Activated naive CD8-positive, alpha-beta T cell treated with anti-CD3 and anti-CD28 coated beads, Interleukin-2, amount 50 U/mL, for 24 hours (primary cell): Measurements from ENCODE around the gene POU2AF1.
"Not testable (repeated sequence)": the region's sequence is repeated elsewhere in the genome, so short reads cannot be mapped to it uniquely, and the experiment has no call there.

Experiments used
- ATAC-seq: fragments of 150-1000 bp; cut with Tn5 transposase; one replicate; pipeline ENCODE4 v1.10.0; 2021
- DNase-seq: peaks from one replicate; pipeline ENCODE4 v3.0.0; 2021
- H3K27ac Mint-ChIP-seq: one replicate; pipeline ENCODE4 v1.8.0; 2021; ENCODE audit warnings: mild to moderate bottlenecking, mixed read lengths
- H3K27me3 Mint-ChIP-seq: one replicate; pipeline ENCODE4 v1.8.0; 2021; ENCODE audit warnings: mixed read lengths
- H3K36me3 Mint-ChIP-seq: one replicate; pipeline ENCODE4 v1.8.0; 2021; ENCODE audit warnings: low read depth, mixed read lengths
- H3K4me1 Mint-ChIP-seq: one replicate; pipeline ENCODE4 v1.8.0; 2021; ENCODE audit warnings: mixed read lengths
- H3K4me3 Mint-ChIP-seq: one replicate; pipeline ENCODE4 v1.8.0; 2021; ENCODE audit warnings: mild to moderate bottlenecking, moderate library complexity, mixed read lengths
- H3K9me3 Mint-ChIP-seq: one replicate; pipeline ENCODE4 v1.8.0; 2021; ENCODE audit warnings: mixed read lengths

Gene POU2AF1

DNA sequence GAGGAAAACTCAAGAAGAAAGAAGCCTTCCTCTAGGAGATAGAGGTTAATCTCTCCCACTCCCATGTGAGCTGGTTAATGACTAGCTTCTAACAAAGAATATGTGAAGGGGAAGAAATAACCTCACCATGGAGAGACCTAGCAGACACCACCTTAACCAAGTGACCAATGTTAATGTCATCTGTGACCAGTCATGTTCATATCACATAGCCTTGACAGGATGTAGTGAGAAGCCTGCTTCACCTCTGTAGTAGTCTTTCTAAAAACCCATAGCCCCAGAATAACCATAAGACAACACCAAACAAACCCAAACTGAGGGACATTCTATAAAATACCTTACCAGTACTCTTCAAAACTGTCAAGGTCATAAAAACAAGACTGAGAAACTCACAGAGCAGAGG lies 21.5 kb upstream of the POU2AF1 start:
- Mint-ChIP-seq H3K4me1 (peaks cover 41% of the 10 kb centered on the region), H3K4me3 (no peak overlapping the region), H3K27ac (peak overlapping the region; percentile 36)

DNA sequence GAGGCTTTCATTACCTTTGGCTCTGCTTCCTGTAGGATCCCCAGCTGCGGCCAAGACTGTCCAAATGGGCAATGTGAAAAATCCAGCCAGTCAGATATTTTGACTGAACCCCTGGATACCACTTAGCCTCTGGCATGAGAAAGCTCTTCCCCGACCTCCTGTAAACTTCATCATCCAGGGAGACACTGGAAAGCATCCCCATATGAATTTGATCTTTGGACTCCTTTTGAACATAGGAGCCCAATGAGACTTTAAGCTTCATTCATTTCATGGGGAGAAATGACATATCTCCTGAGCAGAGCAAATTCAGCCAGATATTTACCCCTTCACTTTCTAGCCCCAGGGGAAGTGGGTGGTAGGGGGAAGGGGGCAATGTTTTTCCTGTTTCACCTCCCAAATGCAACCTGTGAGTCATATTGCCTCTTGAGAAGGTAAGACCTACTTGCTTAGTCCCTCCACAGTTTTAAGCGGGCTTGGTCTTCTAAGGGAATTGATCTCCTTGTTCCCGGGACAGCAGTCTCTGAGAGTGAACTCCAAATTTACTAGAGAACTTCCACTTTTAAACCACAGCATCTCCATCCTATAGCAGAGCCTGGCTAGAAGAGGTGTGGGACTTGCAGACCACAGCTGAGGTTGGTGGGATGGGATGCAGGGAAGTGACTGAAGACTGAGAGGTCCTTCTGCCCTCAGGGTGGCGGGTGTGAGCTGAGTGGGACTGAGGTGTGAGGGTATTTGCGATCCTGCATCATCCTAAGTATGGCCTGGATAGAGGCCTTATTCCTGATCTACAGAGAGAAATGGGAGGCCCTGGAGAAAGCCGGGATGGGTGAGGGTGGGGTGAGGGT lies 20.3 kb upstream of the POU2AF1 start:
- peak; percentile 17 for ATAC-seq
- H3K4me1 Mint-ChIP-seq: peaks cover 49% of the 10 kb centered on the region
- no peak overlapping the region for H3K4me3 Mint-ChIP-seq

More for the DNA sequence above, 21.5 kb upstream of the POU2AF1 start:
- Mint-ChIP-seq H3K9me3 (peaks cover 13% of the 10 kb centered on the region), H3K27me3 (no peaks in the 10 kb centered on the region), H3K36me3 (peaks cover 3% of the 10 kb centered on the region)
- DNase-seq: no peak
- ATAC-seq: peak; percentile 77

DNA sequence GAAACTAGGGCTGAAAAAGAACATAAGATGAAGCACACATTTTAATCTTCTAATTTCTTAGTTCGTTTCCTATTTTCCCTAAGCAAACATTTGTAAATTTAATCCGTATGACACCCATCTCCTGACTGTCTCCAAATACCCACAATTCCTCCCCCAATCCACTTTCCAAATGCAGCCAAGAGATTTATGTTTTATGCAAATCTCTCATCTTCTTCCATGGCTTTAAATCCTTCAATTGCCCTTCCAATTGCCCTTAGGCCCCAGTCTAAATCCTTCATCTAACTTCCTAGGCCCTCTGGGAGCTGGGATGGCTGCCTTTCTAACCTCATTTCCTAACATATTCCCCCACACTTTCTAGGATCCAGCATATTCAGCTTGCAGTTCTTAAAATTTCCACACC lies 18.0 kb upstream of the POU2AF1 start:
- H3K36me3 Mint-ChIP-seq: no peaks in the 10 kb centered on the region
- H3K4me3 Mint-ChIP-seq: no peak overlapping the region
- H3K9me3 Mint-ChIP-seq: no peaks in the 10 kb centered on the region
- no peak for DNase-seq
- no peak for ATAC-seq
- H3K4me1 Mint-ChIP-seq: peaks cover 64% of the 10 kb centered on the region
- H3K27me3 Mint-ChIP-seq: no peaks in the 10 kb centered on the region
- no peak overlapping the region for H3K27ac Mint-ChIP-seq

More for the DNA sequence above, 20.3 kb upstream of the POU2AF1 start:
- H3K27ac Mint-ChIP-seq: peak overlapping the region; percentile 63
- no peaks in the 10 kb centered on the region for H3K27me3 Mint-ChIP-seq
- H3K36me3 Mint-ChIP-seq: peaks cover 3% of the 10 kb centered on the region
- peaks cover 9% of the 10 kb centered on the region for H3K9me3 Mint-ChIP-seq
- DNase-seq: no peak

DNA sequence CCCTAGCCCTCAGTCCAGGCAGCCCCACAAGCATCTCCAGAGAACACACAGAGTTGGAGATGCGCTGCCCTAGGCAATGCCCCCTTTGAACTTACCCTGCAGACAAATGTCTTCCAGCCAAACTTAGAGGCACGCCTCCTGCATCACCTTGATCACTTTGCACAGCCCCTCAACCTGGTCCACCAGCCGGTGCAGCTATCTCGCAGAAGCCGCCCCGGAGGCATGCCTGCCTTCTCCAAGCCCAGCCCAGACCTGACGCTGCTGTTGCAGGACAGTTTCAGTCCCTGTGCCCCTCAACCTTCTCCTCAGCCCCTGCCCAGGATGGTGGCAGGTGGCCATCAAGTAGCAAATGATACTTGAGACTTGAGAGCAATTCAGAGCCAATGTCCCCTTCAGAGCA lies 16.7 kb upstream of the POU2AF1 start:
- Mint-ChIP-seq H3K4me1 (peaks cover 63% of the 10 kb centered on the region), H3K36me3 (no peaks in the 10 kb centered on the region), H3K9me3 (no peaks in the 10 kb centered on the region), H3K27me3 (no peaks in the 10 kb centered on the region), H3K4me3 (no peak overlapping the region), H3K27ac (no peak overlapping the region)
- ATAC-seq (no peak), DNase-seq (no peak)

DNA sequence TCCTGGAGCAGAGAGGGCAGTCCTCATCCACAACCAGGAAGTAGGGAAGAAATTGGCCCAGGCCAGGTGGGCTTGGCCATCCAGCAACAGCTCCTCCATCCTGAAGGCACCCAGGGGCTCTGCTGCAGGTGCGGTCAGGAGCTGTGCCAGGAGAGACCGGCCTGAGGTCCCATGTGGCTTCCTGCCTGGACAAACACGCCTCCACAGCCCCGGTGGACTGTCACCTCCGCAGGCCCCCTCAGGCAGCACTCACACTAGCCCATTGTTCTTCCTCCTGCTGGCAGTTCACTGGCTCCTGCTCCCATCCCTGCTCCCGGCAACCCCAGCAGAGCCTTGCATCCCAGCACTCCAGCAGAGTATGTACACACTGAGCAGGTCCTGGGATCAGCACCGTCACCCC lies 16.0 kb upstream of the POU2AF1 start:
- ATAC-seq (no peak), DNase-seq (no peak)
- no peak overlapping the region for H3K4me3 Mint-ChIP-seq
- H3K9me3 Mint-ChIP-seq: no peaks in the 10 kb centered on the region
- peaks cover 62% of the 10 kb centered on the region for H3K4me1 Mint-ChIP-seq
- no peaks in the 10 kb centered on the region for H3K27me3 Mint-ChIP-seq
- H3K36me3 Mint-ChIP-seq: no peaks in the 10 kb centered on the region
- no peak overlapping the region for H3K27ac Mint-ChIP-seq

DNA sequence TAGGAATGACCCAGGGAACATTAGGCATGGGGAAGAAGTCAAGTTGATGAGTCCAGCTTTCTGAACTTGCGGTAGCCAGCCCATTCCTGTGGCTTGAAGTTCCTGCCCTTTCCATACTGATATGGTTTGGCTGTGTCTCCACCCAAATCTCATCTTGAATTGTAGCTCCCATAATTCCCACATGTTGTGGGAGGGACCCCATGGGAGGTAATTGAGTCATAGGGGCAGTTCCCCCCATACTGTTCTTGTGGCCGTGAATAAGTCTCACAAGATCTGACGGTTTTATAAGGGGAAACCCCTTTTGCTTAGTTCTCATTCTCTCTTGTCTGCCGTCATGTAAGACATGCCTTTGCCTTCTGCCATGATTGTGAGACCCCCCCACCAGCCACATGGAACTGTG lies 15.1 kb upstream of the POU2AF1 start:
- Mint-ChIP-seq H3K4me1 (peaks cover 54% of the 10 kb centered on the region), H3K27ac (peak overlapping the region; percentile 70)
- H3K36me3 Mint-ChIP-seq, H3K27me3 Mint-ChIP-seq, H3K9me3 Mint-ChIP-seq, H3K4me3 Mint-ChIP-seq: not testable (repeated sequence)
- peak; percentile 31 for DNase-seq
- ATAC-seq: peak; percentile 60

DNA sequence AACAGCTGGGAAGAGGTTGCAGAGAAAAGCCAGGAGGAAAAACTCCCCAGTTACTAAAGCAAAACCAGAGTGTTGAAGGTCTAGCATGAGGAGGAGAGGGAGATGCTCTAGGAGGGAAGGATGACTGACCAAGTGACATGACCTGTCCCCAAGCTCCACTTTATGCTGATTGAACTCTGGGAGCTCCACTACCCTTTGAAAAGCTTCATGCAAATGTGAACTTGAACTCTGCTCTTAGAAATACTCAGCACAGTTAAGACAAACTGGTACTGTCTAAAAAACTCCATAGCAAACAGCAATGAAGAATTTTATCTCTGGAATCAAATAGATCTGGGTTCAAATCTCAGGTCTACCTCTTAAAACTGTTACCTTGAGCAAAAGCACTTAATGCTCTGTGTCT lies 14.5 kb upstream of the POU2AF1 start:
- Mint-ChIP-seq H3K4me1 (peaks cover 54% of the 10 kb centered on the region), H3K4me3 (no peak overlapping the region), H3K27ac (no peak overlapping the region), H3K36me3 (no peaks in the 10 kb centered on the region), H3K27me3 (no peaks in the 10 kb centered on the region), H3K9me3 (no peaks in the 10 kb centered on the region)
- DNase-seq (no peak), ATAC-seq (no peak)

DNA sequence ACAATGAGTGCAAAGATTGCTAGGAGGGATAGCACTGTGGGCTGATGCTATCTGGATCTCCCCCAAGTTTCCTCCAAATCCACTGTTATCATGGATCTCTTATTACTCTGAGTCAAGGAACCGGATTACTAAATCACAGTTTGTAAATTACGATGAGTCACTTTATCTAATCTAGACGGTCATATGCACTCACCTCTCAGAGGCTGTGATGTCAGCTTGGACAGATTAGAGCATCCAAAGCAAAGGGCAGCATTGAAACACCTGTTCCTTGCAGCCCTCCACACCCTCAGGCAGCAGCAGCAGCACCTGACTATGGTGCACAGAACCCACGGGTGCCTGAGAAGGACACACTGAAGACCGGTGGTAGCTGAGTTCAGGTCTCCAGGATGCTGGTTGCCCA lies 14.0 kb upstream of the POU2AF1 start:
- no peak overlapping the region for H3K27ac Mint-ChIP-seq
- no peaks in the 10 kb centered on the region for H3K36me3 Mint-ChIP-seq
- peaks cover 54% of the 10 kb centered on the region for H3K4me1 Mint-ChIP-seq
- no peak overlapping the region for H3K4me3 Mint-ChIP-seq
- no peaks in the 10 kb centered on the region for H3K27me3 Mint-ChIP-seq
- peak; percentile 4 for ATAC-seq
- DNase-seq: no peak
- no peaks in the 10 kb centered on the region for H3K9me3 Mint-ChIP-seq

DNA sequence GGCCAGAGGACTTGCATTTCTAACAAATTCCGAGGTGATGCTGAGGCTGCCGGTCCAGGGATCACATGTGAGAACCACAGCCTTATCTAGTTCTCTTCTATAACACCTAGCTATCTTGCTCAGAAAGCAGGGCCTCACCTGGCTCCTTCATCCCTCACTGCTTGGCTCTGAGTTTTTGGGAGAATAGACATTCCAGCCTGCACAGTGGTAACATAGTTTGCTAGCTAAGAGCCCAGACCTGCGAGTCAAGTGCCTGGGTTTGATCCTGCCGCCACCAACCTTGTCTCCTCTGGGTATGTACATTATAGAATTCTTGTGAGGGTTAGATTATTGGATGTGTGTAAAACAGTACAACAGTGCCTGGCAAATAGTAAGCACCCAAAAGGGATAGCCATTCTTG lies 13.5 kb upstream of the POU2AF1 start:
- H3K27ac Mint-ChIP-seq: no peak overlapping the region
- no peaks in the 10 kb centered on the region for H3K9me3 Mint-ChIP-seq
- H3K27me3 Mint-ChIP-seq: no peaks in the 10 kb centered on the region
- DNase-seq (no peak), ATAC-seq (no peak)
- H3K36me3 Mint-ChIP-seq: no peaks in the 10 kb centered on the region
- H3K4me1 Mint-ChIP-seq: peaks cover 50% of the 10 kb centered on the region
- no peak overlapping the region for H3K4me3 Mint-ChIP-seq

DNA sequence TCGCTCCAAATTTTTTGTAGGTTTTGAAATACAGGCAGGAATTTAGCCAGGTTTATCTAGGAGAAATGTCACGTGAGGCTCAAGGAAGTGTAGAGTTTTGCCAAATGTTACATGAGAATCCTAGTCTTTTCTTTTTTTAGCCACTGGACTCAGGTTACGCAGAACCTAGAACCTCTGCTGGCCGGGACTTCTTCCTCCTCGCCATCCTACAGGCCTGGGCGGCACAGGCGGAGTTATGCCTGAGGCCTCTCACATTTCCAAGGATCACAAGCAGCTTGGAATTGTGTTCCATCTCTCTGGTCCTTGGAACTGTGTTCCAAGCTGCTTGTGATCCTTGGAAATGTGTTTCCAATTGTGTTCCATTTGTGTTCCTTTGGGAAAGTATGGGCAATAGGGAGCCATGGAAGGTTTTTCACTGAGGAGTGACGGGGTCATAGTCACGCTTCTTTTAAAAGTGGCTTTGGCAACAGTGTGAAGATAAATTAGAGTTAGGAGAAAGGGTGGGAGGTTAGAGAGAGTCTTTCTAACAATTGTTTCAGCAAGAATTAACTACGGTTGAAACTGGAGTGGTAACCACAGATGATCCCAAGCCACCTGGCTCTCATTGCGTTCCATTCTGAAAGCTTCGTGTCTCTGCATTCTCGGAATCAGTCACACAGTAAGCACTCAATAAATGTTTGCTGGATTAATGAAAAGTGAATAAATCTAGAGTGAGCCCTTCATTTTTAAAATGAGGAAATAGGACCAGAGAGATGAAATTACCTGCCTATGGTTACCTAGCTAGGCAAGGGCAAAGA lies 12.5 kb upstream of the POU2AF1 start:
- no peak overlapping the region for H3K4me3 Mint-ChIP-seq
- no peak for ATAC-seq
- no peak overlapping the region for H3K27ac Mint-ChIP-seq
- DNase-seq: no peak
- H3K9me3 Mint-ChIP-seq: no peaks in the 10 kb centered on the region
- no peaks in the 10 kb centered on the region for H3K36me3 Mint-ChIP-seq
- H3K27me3 Mint-ChIP-seq: no peaks in the 10 kb centered on the region
- H3K4me1 Mint-ChIP-seq: peaks cover 44% of the 10 kb centered on the region

DNA sequence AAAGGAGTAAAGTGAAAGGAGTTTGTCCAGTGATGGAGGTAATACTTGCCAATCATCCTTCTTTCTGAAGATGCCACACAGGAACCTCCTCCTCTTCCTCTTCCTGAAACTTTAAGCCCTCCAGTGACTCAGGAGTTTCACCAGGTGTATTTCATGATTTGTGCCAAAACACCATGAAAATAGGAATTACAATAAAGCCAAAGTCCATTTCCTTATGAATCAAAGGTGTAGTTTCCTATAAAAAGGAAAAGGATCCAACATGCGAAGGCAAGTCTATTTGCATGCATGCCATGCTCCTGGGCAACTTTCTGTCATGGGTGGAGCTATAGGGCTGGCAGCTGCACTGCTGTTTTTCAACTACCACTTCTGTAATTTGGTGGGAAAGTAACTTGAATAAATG lies 9.8 kb upstream of the POU2AF1 start:
- ATAC-seq: no peak
- Mint-ChIP-seq H3K36me3 (peaks cover 1% of the 10 kb centered on the region), H3K27ac (no peak overlapping the region)

DNA sequence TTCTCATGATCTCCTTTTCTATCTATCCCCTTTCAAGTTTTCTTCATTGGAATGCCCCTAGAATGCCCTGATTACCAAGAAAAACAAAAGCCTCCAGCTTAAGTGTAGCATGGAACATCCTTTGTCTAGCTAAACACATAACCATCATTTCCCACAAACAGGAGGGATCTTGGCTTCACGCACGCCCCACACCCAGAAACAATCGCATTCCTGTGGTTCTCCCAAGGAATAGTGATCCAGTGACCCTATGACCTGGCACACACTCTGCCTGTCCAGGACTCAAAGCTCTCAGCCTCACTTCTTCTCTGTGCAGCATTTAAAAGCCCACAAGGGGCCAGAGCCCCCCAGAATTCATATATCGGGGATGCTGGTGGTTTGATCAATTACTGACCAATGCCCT lies 9.3 kb upstream of the POU2AF1 start:
- peaks cover 26% of the 10 kb centered on the region for H3K4me1 Mint-ChIP-seq
- no peaks in the 10 kb centered on the region for H3K27me3 Mint-ChIP-seq
- ATAC-seq (no peak), DNase-seq (no peak)
- no peaks in the 10 kb centered on the region for H3K9me3 Mint-ChIP-seq
- no peak overlapping the region for H3K27ac Mint-ChIP-seq
- no peak overlapping the region for H3K4me3 Mint-ChIP-seq
- peaks cover 1% of the 10 kb centered on the region for H3K36me3 Mint-ChIP-seq

More for the DNA sequence above, 9.8 kb upstream of the POU2AF1 start:
- H3K4me1 Mint-ChIP-seq: peaks cover 30% of the 10 kb centered on the region
- H3K27me3 Mint-ChIP-seq: no peaks in the 10 kb centered on the region
- DNase-seq: no peak
- no peaks in the 10 kb centered on the region for H3K9me3 Mint-ChIP-seq
- H3K4me3 Mint-ChIP-seq: no peak overlapping the region

DNA sequence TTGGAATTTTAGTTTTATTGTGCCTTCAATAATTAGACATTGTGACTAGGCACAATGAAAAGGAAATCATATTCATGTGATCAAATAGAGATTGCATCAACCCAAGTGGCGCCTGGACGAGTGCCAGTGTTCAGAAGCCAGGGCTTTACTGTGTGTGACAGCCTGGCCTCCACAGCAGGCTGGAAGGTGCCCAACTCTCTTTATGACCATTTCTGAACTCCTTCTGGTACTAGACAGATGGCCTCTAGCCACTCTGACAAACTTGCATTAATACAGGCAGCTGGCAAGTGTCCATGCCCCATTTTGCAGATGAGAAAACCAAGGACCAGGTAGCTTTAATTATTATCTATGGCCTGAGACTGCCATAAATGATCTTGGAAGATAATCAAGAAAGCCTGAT lies 8.3 kb upstream of the POU2AF1 start:
- Mint-ChIP-seq H3K9me3 (no peaks in the 10 kb centered on the region), H3K4me3 (no peak overlapping the region), H3K36me3 (peaks cover 1% of the 10 kb centered on the region), H3K27me3 (no peaks in the 10 kb centered on the region), H3K4me1 (peaks cover 27% of the 10 kb centered on the region), H3K27ac (no peak overlapping the region)
- ATAC-seq (no peak), DNase-seq (no peak)

DNA sequence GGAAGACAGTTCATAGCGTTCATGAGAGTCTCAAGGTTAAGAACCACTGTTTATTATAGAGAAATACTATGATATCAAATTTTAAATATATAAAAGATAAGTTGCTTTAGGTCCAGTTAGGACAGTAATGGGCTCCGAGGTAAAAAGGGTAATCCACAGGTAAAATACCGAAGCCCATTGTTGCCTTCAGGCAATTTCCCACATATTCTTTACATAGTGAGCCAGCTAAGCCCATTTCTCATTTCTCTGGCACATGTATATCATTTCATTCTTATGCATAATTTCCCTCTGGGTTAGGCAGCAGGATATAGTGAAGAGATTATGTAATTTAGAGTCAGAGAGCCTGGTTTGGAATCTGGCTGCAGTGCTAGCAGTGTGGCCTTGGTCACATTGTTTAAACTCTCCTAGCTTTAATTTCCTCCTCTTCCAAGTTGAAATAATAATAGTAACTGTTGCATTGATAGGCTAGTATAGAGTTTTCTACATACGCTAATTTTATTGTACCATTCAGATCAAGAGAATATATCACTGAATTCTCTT lies 7.6 kb upstream of the POU2AF1 start:
- H3K9me3 Mint-ChIP-seq: no peaks in the 10 kb centered on the region
- ATAC-seq (no peak), DNase-seq (no peak)
- H3K27me3 Mint-ChIP-seq: no peaks in the 10 kb centered on the region
- H3K36me3 Mint-ChIP-seq: peaks cover 1% of the 10 kb centered on the region
- peaks cover 32% of the 10 kb centered on the region for H3K4me1 Mint-ChIP-seq
- no peak overlapping the region for H3K4me3 Mint-ChIP-seq
- no peak overlapping the region for H3K27ac Mint-ChIP-seq

DNA sequence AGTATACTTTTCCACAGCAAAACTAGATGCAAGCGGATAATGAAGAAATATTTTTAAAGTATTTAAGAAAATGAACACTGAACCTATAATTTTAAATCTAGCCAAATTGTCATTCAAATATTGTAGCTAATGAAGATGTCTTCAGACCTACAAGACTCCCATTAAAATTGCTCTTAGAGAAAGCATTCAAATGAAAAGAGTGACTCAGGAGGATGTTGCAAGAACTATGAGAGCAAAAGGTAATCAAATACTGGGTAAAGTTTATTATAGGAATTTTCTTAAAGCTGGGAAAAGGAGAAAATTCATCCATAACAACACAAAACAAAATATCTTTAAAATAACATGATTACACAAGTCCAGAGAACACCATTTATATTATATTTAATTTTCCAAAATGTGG lies 5.4 kb upstream of the POU2AF1 start:
- H3K27ac Mint-ChIP-seq: no peak overlapping the region
- no peak for ATAC-seq

More for the DNA sequence above, 5.4 kb upstream of the POU2AF1 start:
- no peak overlapping the region for H3K4me3 Mint-ChIP-seq
- H3K9me3 Mint-ChIP-seq: no peaks in the 10 kb centered on the region
- H3K4me1 Mint-ChIP-seq: peaks cover 49% of the 10 kb centered on the region
- no peak for DNase-seq
- no peaks in the 10 kb centered on the region for H3K27me3 Mint-ChIP-seq
- H3K36me3 Mint-ChIP-seq: peaks cover 1% of the 10 kb centered on the region
